Ascending aorta (tissue), 2 donors: ENCODE data around the gene CCL22. TPM values are rescaled to one million over a fixed set of nuclear protein-coding genes. Genes with fewer than 3 reads are reported as not detected.

Experiments used
- DNase-seq, 2 donors: peaks; one replicate each; pipeline ENCODE4 v3.0.0-alpha.2; 2019; ENCODE audit warnings: low spot score in 2 of 2
- H3K27ac ChIP-seq, 2 donors: fragments of 200-600 bp; sonication (generic); one replicate each; pipeline ENCODE4 v1.5.1; 2016 to 2017; ENCODE audit warnings: mild to moderate bottlenecking in 1 of 2
- H3K27me3 ChIP-seq: fragments of 200-600 bp; sonication (generic); one replicate; pipeline ENCODE4 v1.5.1; 2017
- H3K36me3 ChIP-seq, 2 donors: fragments of 200-600 bp; sonication (generic); one replicate each; pipeline ENCODE4 v1.5.1; 2016
- H3K4me1 ChIP-seq, 2 donors: fragments of 200-600 bp; sonication (generic); one replicate each; pipeline ENCODE4 v1.5.1; 2016 to 2017; ENCODE audit warnings: mild to moderate bottlenecking in 1 of 2
- H3K4me3 ChIP-seq, 2 donors: fragments of 200-600 bp; sonication (generic); one replicate each; pipeline ENCODE4 v1.5.1; 2016 to 2017; ENCODE audit warnings: mild to moderate bottlenecking in 1 of 2
- H3K9me3 ChIP-seq, 2 donors: fragments of 200-600 bp; sonication (generic); one replicate each; pipeline ENCODE4 v1.5.1; 2016
- CTCF ChIP-seq, 3 experiments: fragments of 200-600 bp in 2 of 3; fragments of 450-650 bp in 1 of 3; sonication (generic) in 2 of 3; IDR thresholded peaks; one replicate each; pipeline ENCODE4 v1.5.1; 2016 to 2019; ENCODE audit warnings: antibody characterized with exemption in 3 of 3, mild to moderate bottlenecking in 1 of 3, moderate library complexity in 1 of 3
- intact Hi-C: fragments of 100-400 bp; cut with DNase I; formaldehyde crosslinking; loops from one replicate; pipeline ENCODE4 v1.15.1; 2023
- total RNA-seq: library from RNA; depleted of rRNA; stranded (reverse); fragments of >200 nt; gene quantifications from one replicate; pipeline ENCODE4 v1.1.0, GENCODE V29; 2016

CCL22 gene
- total RNA-seq, 1 donor from 2014 or later, result not detected

GRCh38 chr16:57355898-57356414 is 2.6 kb upstream of the CCL22 start:
- H3K4me3 ChIP-seq, result no peak overlapping the region
- no peak for DNase-seq
- no peak for TF ChIP-seq CTCF (IDR thresholded peaks at IDR 0.05)

GRCh38 chr16:57356547-57356946 is 2.0 kb upstream of the CCL22 start:
- Histone ChIP-seq H3K27ac (no peak overlapping the region), H3K4me1 (no peaks in the 10 kb centered on the region), H3K4me3 (no peak overlapping the region), H3K27me3 (no peaks in the 10 kb centered on the region), H3K36me3 (no peaks in the 10 kb centered on the region), H3K9me3 (no peaks in the 10 kb centered on the region)
- no peak for DNase-seq
- intact Hi-C loops, result no loop called here
- TF ChIP-seq CTCF (IDR thresholded peaks at IDR 0.05), result no peak

More at GRCh38 chr16:57355898-57356414, 2.6 kb upstream of the CCL22 start:
- intact Hi-C loops, result no loop called here
- H3K4me1 ChIP-seq, result no peaks in the 10 kb centered on the region
- no peaks in the 10 kb centered on the region for H3K27me3 ChIP-seq
- no peaks in the 10 kb centered on the region for H3K9me3 ChIP-seq
- no peak overlapping the region for H3K27ac ChIP-seq
- H3K36me3 ChIP-seq, result no peaks in the 10 kb centered on the region

GRCh38 chr16:57357330-57358085 is 1.1 kb upstream of the CCL22 start:
- H3K4me3 ChIP-seq, result no peak overlapping the region
- H3K36me3 ChIP-seq, result no peaks in the 10 kb centered on the region
- H3K27me3 ChIP-seq, result no peaks in the 10 kb centered on the region
- TF ChIP-seq CTCF (IDR thresholded peaks at IDR 0.05), result no peak
- intact Hi-C loops, result no loop called here
- no peak overlapping the region for H3K27ac ChIP-seq
- H3K9me3 ChIP-seq, result no peaks in the 10 kb centered on the region
- no peak for DNase-seq
- no peaks in the 10 kb centered on the region for H3K4me1 ChIP-seq

GRCh38 chr16:57358086-57358420 is 530 bp upstream of the CCL22 start:
- no peak for TF ChIP-seq CTCF (IDR thresholded peaks at IDR 0.05)
- no peaks in the 10 kb centered on the region for H3K27me3 ChIP-seq
- H3K27ac ChIP-seq, result no peak overlapping the region
- no peak overlapping the region for H3K4me3 ChIP-seq
- H3K9me3 ChIP-seq, result no peaks in the 10 kb centered on the region
- H3K36me3 ChIP-seq, result no peaks in the 10 kb centered on the region
- no peaks in the 10 kb centered on the region for H3K4me1 ChIP-seq
- intact Hi-C loops, result no loop called here
- DNase-seq, result no peak

- intact Hi-C loops, result no loop called here
- no peak overlapping the region for H3K4me3 ChIP-seq
- no peaks in the 10 kb centered on the region for H3K27me3 ChIP-seq
- no peaks in the 10 kb centered on the region for H3K9me3 ChIP-seq
- no peak for TF ChIP-seq CTCF (IDR thresholded peaks at IDR 0.05)
- no peak overlapping the region for H3K27ac ChIP-seq
- H3K4me1 ChIP-seq, result no peaks in the 10 kb centered on the region
- no peaks in the 10 kb centered on the region for H3K36me3 ChIP-seq
- DNase-seq, result no peak
These were observed 1.8 kb downstream of the CCL22 start for GRCh38 chr16:57360321-57360935.
